GM19324 (cell line): Measurements from ENCODE around the gene SPOCK1.

ENCODE experiments used
- ATAC-seq: cut with Tn5 transposase; IDR thresholded peaks from one replicate; pipeline ENCODE4 v1.9.1; 2021; ENCODE audit warnings: mild to moderate bottlenecking, moderate library complexity; ENCODE audit not compliant: unreplicated experiment, low FRiP score

The SPOCK1 gene

DNA sequence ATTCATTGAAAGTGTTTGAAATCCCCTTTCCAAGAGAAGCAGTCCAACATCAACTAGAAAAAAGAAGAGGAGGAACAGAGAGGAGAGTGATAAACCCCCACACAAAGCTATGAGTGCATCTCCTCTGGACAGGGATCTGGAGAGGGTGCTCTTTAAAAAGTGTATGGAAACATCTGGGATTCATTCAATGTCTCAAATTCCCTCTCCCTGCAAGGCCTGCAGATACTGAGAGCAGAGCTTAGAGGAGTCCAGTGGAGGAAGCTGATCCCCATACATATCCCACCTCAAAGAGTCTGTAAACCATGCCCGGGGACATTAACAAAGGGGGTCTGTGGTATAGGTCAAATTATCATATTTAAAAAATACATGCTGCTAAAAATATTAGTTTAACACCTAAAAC, 2.2 kb downstream of the SPOCK1 start:
- no peak for ATAC-seq

DNA sequence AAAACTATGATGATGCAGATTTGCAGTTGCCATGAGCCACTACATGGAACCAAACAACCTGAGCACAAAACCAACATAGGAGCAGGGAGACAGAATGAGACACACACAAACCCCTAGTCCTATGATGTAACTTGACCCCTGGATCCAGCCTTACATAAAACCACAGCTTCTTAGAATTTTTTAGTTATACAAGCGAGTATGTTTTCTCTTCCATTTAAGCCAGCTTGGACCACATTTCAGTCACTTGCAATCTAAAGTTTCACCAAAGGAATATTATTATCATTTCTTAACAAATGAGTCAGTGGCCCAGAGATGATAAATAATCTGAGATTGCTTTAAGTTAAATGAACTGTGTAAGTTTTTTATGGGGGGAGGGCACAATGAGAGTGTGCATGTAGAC, 6.8 kb downstream of the SPOCK1 start:
- no peak for ATAC-seq

DNA sequence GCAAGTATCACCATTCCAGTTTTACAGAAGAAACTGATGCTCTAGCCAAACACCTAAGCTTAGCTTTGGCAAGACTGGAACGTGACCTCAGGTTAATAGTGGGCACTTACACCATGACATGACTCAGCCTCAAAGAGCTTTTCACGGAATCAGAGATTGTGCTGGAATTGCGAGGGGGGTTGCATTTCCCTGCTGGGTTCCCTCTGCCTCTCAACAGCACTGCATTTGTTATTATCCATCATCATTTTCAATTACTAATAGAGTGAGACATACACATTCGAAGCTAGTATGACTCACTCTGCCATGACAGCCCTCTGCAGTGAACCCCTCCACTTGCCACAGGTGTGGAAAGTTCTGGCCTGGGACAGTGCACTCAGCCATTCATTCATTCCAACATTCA, 8.0 kb downstream of the SPOCK1 start:
- no peak for ATAC-seq

DNA sequence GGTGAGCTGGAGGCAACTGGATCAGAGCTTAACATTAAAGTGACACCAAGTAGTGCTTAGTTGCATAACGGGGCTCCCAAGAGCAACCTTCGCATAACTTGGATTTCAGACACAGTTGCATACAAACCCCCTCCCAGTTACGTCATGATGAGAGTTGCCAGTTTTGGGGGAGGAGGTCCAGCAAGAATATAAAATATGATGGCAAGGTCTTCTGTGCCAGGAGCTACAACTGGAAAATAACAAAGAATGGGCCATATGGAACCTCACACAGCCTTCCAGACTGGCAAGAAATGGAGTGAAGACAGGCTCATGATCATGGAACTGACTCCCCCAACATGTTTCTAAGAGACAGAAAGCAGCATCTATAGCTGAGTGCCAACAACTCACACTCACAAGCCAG, 8.5 kb downstream of the SPOCK1 start:
- no peak for ATAC-seq

DNA sequence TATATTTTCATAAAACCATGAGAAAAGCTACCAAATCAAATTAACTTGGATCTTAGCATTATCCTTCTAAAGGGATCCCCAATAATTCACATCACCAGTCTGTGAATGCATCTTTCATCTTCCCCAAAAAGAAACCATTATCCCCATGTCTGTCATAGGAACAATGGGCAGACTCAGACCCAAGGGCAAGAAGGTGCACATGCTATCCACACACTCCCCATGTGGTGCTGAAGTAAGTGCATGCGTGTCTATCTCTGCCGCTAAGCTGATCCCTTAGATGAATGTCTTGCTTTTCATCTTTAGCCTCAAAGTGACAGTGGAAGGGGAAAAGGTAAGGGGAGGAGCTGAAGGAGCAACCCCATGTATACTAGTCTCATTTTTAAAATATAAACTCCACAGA, 10.2 kb downstream of the SPOCK1 start:
- ATAC-seq = no peak

DNA sequence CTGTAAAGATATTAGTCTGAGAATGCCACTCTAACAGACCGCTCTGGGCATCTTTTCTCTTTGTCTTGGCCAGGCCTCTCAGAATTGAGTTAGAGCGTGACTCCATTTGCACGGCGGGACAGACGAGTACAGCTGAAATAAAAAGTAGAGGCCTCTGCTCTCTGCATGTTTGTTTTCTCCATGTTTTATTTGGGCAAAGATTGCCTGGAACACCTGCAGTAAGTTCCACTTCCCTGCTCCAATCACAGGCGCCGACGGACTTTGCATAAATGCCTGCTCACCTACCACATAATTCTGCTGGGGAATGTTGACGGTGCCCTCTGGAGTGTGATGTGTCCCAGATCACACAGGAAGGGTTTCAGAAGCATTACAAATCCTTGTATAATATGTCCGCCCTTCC, 10.6 kb downstream of the SPOCK1 start:
- no peak for ATAC-seq

DNA sequence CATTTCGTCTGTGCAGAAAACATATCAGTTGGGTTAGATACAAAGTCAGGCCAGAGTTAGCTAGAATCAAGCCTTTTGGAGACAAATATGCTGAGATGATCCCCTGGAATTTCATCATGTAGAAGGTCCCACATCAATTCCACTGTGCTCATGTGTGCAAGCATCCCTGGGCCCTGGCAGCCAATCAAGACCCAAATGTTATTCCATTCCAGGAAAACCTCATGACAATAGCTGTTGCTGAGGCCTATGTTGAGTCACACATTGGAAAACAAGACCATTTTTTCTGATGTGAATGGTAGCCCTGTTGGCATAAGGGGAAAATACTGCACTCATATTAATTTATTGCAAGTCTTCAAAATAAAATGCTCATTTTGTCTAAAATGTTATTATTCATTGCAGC, 11.5 kb downstream of the SPOCK1 start:
- ATAC-seq = no peak

GRCh38 chr5:137486707-137487106, 12.4 kb downstream of the SPOCK1 start:
- no peak for ATAC-seq

DNA sequence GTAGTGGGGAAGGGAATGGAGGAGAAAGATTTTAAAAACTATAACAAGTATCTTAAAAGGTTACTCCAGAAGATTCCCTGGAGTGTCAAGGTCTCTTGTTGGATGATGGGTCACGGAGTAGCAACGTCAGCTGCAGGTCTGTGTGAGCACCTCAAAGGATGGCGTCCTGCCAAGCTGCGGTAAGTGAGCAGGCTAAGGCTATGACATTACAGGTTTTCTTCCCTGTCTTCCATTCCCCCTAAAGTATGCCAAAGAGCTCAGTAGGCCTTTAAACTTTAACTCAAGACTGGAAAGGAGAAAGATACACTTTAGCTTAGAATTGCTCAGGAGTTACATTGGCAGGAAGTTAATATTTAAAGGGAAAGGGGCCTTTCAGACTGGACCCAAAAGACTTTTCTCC, 17.5 kb downstream of the SPOCK1 start:
- no peak for ATAC-seq

DNA sequence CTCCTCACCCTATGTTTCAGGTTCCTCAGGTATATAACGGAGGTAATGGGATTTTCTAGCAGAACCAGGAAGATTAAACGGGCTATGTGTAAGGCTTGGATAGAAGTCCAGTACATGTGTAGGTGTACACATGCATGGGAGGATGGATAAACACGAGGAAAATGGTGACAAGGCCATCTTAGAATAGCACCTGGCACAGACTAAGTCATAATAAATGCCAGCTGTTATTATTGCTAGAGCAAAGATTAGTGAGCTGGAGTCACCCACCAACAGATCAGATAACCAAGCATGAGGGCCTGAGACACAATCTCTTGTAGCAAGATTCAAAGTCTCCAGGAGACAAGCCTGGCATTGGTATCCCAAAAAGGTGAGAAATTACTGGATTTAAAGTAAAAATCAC, 21.1 kb downstream of the SPOCK1 start:
- ATAC-seq = no peak

- no peak for ATAC-seq
Observed at GRCh38 chr5:137470921-137471220, 28.3 kb downstream of the SPOCK1 start.

DNA sequence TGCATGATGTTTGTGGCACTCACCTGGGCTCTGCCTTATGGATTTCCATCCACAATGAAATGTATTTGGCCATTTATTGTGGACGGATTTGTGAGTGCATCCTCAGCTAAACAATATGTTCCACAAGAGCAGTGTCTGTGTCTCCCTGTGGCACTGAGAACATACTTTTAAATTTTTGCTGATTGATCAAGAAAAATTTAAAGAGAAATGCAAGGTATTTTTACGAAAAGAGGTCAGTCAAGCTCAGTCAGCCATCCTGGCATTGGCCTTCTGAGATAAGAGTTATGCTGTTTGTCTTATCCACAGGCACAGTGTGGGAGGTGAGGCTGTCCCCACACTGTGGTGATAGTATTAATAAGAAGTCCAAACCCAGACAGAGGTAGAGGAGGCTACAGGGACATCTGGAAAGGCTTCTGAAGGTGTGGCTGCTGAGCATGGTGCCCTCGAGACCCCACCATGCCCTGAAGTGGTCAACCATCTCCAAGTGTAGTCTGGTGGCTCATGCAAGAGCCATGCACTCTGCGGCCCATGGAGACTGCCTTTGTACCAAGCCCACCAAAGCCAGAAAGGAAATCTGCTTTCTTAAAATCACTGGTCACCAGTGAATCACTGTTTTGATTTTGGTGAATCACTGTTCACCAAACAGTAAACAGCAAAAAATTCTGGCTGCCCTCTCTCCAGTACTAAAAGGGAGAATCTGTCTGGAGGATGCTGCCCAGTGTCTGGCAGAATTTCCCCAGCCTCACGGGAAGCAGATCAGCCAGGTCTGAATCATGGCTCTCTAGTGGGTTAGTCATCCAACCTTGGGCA, 28.8 kb downstream of the SPOCK1 start:
- ATAC-seq = no peak

GRCh38 chr5:137466889-137467288, 32.2 kb downstream of the SPOCK1 start:
- ATAC-seq = no peak

DNA sequence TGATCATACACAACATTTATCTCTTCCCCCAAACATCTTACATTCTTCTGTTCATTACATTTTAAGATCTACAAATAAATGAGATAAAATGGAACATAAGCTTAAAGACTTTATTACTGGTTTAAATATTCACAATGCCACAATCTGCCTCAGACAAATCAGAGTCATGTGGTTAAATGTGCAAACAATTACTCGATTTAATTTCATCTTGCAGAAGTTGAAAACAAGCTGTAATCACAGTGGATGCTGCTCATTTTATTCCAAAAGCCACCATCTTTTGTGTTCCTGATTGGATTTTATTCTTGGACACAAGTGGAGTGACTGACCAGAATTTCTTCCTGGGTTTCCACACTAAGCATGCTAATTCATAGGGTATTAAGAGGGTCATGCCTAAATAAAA, 33.2 kb downstream of the SPOCK1 start:
- no peak for ATAC-seq

GRCh38 chr5:137462816-137463520, 36.2 kb downstream of the SPOCK1 start:
- no peak for ATAC-seq

DNA sequence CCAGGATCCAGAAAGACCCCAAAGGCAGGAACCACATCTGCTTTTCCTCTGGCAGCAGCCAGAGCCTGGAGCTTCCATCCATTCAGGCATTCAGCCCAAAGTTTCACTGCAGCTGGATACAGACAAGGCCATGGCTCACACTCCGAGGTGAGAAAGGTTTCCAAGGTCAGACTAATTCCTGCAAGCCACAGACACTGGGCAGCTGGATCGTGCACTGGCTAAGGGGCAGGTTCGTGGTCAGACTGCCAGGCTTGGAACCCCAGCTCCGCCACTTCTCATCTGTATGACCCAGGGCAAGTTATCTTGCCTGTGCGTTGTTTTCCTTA, 36.9 kb downstream of the SPOCK1 start:
- no peak for ATAC-seq

GRCh38 chr5:137461391-137462264, 37.5 kb downstream of the SPOCK1 start:
- no peak for ATAC-seq

- no peak for ATAC-seq
Observed at GRCh38 chr5:137454671-137455070, 44.5 kb downstream of the SPOCK1 start.

- ATAC-seq = no peak
Observed at GRCh38 chr5:137453483-137454080, 45.5 kb downstream of the SPOCK1 start.

DNA sequence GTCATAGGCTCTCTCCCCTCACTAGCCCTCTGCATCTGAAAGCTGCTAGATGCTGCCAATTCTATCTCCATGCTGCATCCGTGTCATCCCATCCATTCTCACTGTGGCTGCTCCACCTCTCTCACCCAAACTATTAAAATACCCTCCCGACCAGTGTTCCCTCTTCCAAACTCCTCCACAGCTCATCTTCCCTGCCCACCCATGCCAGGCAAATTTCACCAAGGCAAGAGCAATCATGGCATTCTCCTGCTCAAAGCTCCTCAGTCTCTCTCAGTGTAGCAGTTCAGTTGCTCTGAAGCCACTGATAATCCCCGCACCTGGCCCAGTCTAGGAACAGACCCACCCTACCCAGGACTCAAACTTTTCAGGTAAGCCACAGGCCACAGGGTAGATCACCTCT, 48.4 kb downstream of the SPOCK1 start:
- ATAC-seq = no peak

DNA sequence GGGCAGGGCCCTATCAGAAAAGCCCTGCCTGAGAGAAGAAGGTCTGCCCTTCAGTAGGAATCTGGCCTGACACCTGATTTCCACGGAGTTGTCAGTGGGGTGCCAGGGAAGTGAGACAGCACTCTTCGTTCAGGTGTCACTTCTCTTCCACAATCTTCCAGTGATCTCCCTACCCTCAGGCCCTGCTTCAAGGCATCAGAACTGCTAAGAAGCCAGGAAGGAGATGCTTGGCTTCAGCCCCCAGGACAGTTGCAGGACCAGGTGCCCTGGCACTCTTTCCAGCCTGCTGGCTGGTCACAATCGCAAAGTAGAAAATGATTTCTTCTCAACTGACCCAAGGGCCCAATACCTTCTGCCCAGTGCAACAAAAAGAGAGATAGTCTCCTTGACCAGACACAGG, 50.3 kb downstream of the SPOCK1 start:
- ATAC-seq = no peak
